Measurements from ENCODE around the gene PRKCB.

GRCh38 chr16:23895052-23895451 lies 59.3 kb downstream of the PRKCB start:
- TF ChIP-seq CTCF (IDR thresholded peaks at IDR 0.05) (no peak), POLR2A (IDR thresholded peaks at IDR 0.05) (no peak)
